Osteoblast (primary cell): ENCODE results near the gene HS2ST1. TPM values are rescaled to one million over a fixed set of nuclear protein-coding genes. Genes with fewer than 3 reads are reported as not detected.
A peak's percentile ranks its signal among the peaks of the same experiment; 100 is the strongest.

Experiments used
- DNase-seq: peaks from one replicate; pipeline ENCODE4 v3.0.0; 2011; ENCODE audit warnings: low spot score, mixed read lengths; ENCODE audit not compliant: insufficient read length; ENCODE audit errors: missing footprints
- H2AFZ ChIP-seq: 2 replicates; pipeline ENCODE4 v1.6.0; 2011; ENCODE audit warnings: mild to moderate bottlenecking, low read length
- H3K27ac ChIP-seq: 2 replicates; pipeline ENCODE4 v1.5.1; 2011; ENCODE audit warnings: mild to moderate bottlenecking, low read depth, low read length, moderate library complexity
- H3K27me3 ChIP-seq: 2 replicates; pipeline ENCODE4 v1.6.0; 2012; ENCODE audit warnings: mild to moderate bottlenecking, control low read depth, inconsistent platforms, low read length, moderate library complexity; ENCODE audit not compliant: insufficient read depth
- H3K36me3 ChIP-seq: 2 replicates; pipeline ENCODE4 v1.5.1; 2011; ENCODE audit warnings: mild to moderate bottlenecking, low read length, control low read depth, moderate library complexity; ENCODE audit not compliant: insufficient read depth
- H3K4me1 ChIP-seq: 2 replicates; pipeline ENCODE4 v1.5.1; 2011; ENCODE audit warnings: mild to moderate bottlenecking, low read length, control low read depth, moderate library complexity; ENCODE audit not compliant: insufficient read depth
- H3K4me2 ChIP-seq: 2 replicates; pipeline ENCODE4 v1.6.0; 2011; ENCODE audit warnings: mild to moderate bottlenecking, low read length; ENCODE audit not compliant: insufficient read depth
- H3K4me3 ChIP-seq: fragments of 200-600 bp; sonication (generic); 3 replicates; pipeline ENCODE4 v1.5.1; 2012; ENCODE audit warnings: mild to moderate bottlenecking, low read length, inconsistent platforms; ENCODE audit not compliant: insufficient read depth
- H3K79me2 ChIP-seq: 2 replicates; pipeline ENCODE4 v1.6.0; 2012; ENCODE audit warnings: mild to moderate bottlenecking, low read length, control low read depth, inconsistent platforms; ENCODE audit not compliant: insufficient read depth
- H3K9me3 ChIP-seq: 2 replicates; pipeline ENCODE4 v1.5.1; 2011; ENCODE audit warnings: low read depth, low read length, control low read depth
- H4K20me1 ChIP-seq: 2 replicates; pipeline ENCODE4 v1.6.0; 2012; ENCODE audit warnings: mild to moderate bottlenecking, low read length, control low read depth; ENCODE audit not compliant: insufficient read depth
- CTCF ChIP-seq: IDR thresholded peaks from 2 replicates; pipeline ENCODE4 v1.5.1; 2011; ENCODE audit warnings: mild to moderate bottlenecking, low read depth, low read length, moderate library complexity; ENCODE audit errors: extremely low read depth
- total RNA-seq: library from RNA; depleted of rRNA; stranded (reverse); fragments of >200 nt; gene quantifications from 2 replicates; pipeline ENCODE4 v1.2.3, GENCODE V29; 2012

Gene HS2ST1
- total RNA-seq, 1 donor, result 20.3 TPM

- DNase-seq, result no peak
- no peaks in the 10 kb centered on the region for H3K36me3 ChIP-seq
- no peaks in the 10 kb centered on the region for H3K27me3 ChIP-seq
Observed at GRCh38 chr1:87053446-87053845, 139.0 kb downstream of the HS2ST1 start.

GRCh38 chr1:87056974-87057373 is 142.5 kb downstream of the HS2ST1 start:
- no peaks in the 10 kb centered on the region for H3K9me3 ChIP-seq
- H3K27me3 ChIP-seq, result no peaks in the 10 kb centered on the region
- H2AFZ ChIP-seq, result no peak overlapping the region
- H3K36me3 ChIP-seq, result no peaks in the 10 kb centered on the region
- H3K27ac ChIP-seq, result no peak overlapping the region
- peaks cover 3% of the 10 kb centered on the region for H4K20me1 ChIP-seq
- H3K4me2 ChIP-seq, result no peak overlapping the region
- TF ChIP-seq CTCF, result no peak
- no peak overlapping the region for H3K4me3 ChIP-seq
- H3K79me2 ChIP-seq, result peaks cover 3% of the 10 kb centered on the region
- H3K4me1 ChIP-seq, result peaks cover 5% of the 10 kb centered on the region
- no peak for DNase-seq

More at GRCh38 chr1:87053446-87053845, 139.0 kb downstream of the HS2ST1 start:
- Histone ChIP-seq H3K79me2 (peaks cover 3% of the 10 kb centered on the region), H4K20me1 (no peaks in the 10 kb centered on the region), H3K4me2 (no peak overlapping the region), H3K27ac (no peak overlapping the region), H3K4me3 (no peak overlapping the region), H3K9me3 (no peaks in the 10 kb centered on the region), H2AFZ (no peak overlapping the region), H3K4me1 (peaks cover 5% of the 10 kb centered on the region)
- TF ChIP-seq CTCF, result no peak

DNA sequence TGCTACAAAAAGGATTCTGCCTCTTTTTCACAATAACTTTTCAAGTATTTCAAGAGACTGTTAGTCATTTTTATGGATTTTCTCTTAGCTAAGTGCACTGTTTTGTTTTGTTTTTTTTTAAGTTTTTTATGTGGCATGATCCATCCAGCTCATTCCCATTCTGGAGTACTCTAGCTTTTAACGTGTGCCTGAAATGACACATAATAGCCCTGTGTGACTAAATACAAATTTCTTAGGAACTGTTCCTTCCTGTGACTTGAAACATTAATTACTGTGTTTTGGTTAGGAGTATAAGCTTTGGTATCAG is 143.9 kb downstream of the HS2ST1 start:
- peaks cover 5% of the 10 kb centered on the region for H3K4me1 ChIP-seq
- peaks cover 3% of the 10 kb centered on the region for H3K79me2 ChIP-seq
- peak overlapping the region; percentile 76 for H3K4me2 ChIP-seq
- H3K9me3 ChIP-seq, result no peaks in the 10 kb centered on the region
- TF ChIP-seq CTCF, result no peak
- no peaks in the 10 kb centered on the region for H3K36me3 ChIP-seq
- DNase-seq, result no peak
- peaks cover 3% of the 10 kb centered on the region for H4K20me1 ChIP-seq
- H3K27me3 ChIP-seq, result no peaks in the 10 kb centered on the region
- H3K4me3 ChIP-seq, result no peak overlapping the region
- H3K27ac ChIP-seq, result no peak overlapping the region
- no peak overlapping the region for H2AFZ ChIP-seq

DNA sequence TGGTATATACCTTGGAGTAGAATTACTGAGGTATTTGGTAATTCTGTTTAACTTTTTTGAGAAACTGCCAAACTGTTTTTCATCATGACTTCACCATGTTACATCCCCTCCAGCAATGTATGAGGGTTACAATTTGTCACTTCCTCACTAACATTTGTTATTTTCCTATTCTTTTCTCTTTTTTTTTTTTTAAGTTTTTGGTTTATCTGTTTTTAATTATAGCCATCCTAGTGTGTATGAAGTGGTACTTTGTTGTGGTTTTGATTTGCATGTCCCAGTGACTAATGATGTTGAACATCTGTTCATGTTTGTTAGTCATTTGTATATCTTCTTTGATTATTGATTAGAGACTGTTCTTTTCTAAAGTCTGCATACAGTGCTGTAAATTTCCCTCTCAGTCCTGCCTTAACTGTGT is 147.3 kb downstream of the HS2ST1 start:
- Histone ChIP-seq H3K27ac (no peak overlapping the region), H2AFZ (no peak overlapping the region), H3K36me3 (no peaks in the 10 kb centered on the region), H3K79me2 (peaks cover 4% of the 10 kb centered on the region), H3K27me3 (no peaks in the 10 kb centered on the region), H3K4me3 (no peak overlapping the region), H3K9me3 (no peaks in the 10 kb centered on the region), H3K4me2 (no peak overlapping the region), H3K4me1 (peaks cover 5% of the 10 kb centered on the region), H4K20me1 (peaks cover 3% of the 10 kb centered on the region)
- no peak for TF ChIP-seq CTCF
- DNase-seq, result no peak
